Skin of body (tissue), 2 donors: ENCODE data around the gene ZNF436. TPM values are rescaled to one million over a fixed set of nuclear protein-coding genes. Genes with fewer than 3 reads are reported as not detected.
"Not testable (repeated sequence)": the region's sequence is repeated elsewhere in the genome, so short reads cannot be mapped to it uniquely, and the experiment has no call there.

Source experiments
- DNase-seq: peaks from one replicate; lab custom pipeline; 2025; lab: John Stamatoyannopoulos, UW
- total RNA-seq: library from RNA; depleted of rRNA; stranded (reverse); fragments of >200 nt; gene quantifications from one replicate; pipeline ENCODE4 v1.2.3, GENCODE V29; 2014

The ZNF436 gene
- total RNA-seq, 1 donor from 2014 or later = 43.4 TPM

- DNase-seq = no peak
These were observed 46.9 kb downstream of the ZNF436 start for GRCh38 chr1:23322770-23323169.

GRCh38 chr1:23310280-23310679 lies 59.4 kb downstream of the ZNF436 start:
- DNase-seq = not testable (repeated sequence)

Other genes with a start within 250 kb of the ZNF436 start
- gene LUZP1, start 201.0 kb downstream of the ZNF436 start, total RNA-seq = 21.8 TPM
- not detected for gene HTR1D, start 152.3 kb downstream of the ZNF436 start, total RNA-seq
- 113 TPM for gene HNRNPR, start 25.6 kb downstream of the ZNF436 start, total RNA-seq
- gene TCEA3, start 54.9 kb upstream of the ZNF436 start, total RNA-seq = 66.2 TPM
- 46.0 TPM for gene ASAP3, start 114.3 kb upstream of the ZNF436 start, total RNA-seq
- 8.1 TPM for gene E2F2, start 161.4 kb upstream of the ZNF436 start, total RNA-seq
- 80.4 TPM for gene ID3, start 189.7 kb upstream of the ZNF436 start, total RNA-seq